Thyroid gland (tissue), 4 donors: ENCODE measurements around the gene ZNF227. TPM values are rescaled to one million over a fixed set of nuclear protein-coding genes. Genes with fewer than 3 reads are reported as not detected.
"Not testable (repeated sequence)": the region's sequence is repeated elsewhere in the genome, so short reads cannot be mapped to it uniquely, and the experiment has no call there.

Source experiments
- DNase-seq, 2 donors: peaks; one replicate each; pipeline ENCODE4 v3.0.0-alpha.2; 2019
- H3K27ac ChIP-seq, 3 donors: fragments of 200-600 bp; sonication (generic); 1 replicate in 2 of 3; 2 replicates in 1 of 3; pipeline ENCODE4 v1.5.1; 2016 to 2019; ENCODE audit warnings: mild to moderate bottlenecking in 1 of 3, moderate library complexity in 1 of 3
- H3K27me3 ChIP-seq: fragments of 200-600 bp; sonication (generic); one replicate; pipeline ENCODE4 v1.5.1; 2019
- H3K36me3 ChIP-seq, 2 donors: fragments of 200-600 bp; sonication (generic); one replicate each; pipeline ENCODE4 v1.5.1; 2016 to 2019
- H3K4me1 ChIP-seq, 2 donors: fragments of 200-600 bp; sonication (generic); one replicate each; pipeline ENCODE4 v1.5.1; 2017 to 2019
- H3K4me3 ChIP-seq, 3 donors: fragments of 200-600 bp; sonication (generic); replicated peaks in 1 of 3; 1 replicate in 2 of 3; 2 replicates in 1 of 3; pipeline ENCODE4 v1.5.1; 2016; ENCODE audit warnings: mild to moderate bottlenecking in 1 of 3
- H3K9me3 ChIP-seq: fragments of 200-600 bp; sonication (generic); one replicate; pipeline ENCODE4 v1.5.1; 2017
- CTCF ChIP-seq, 6 experiments: fragments of 200-600 bp in 3 of 6; fragments of 450-650 bp in 3 of 6; sonication (generic) in 3 of 6; IDR thresholded peaks; one replicate each; pipeline ENCODE4 v1.5.1; 2016 to 2019; ENCODE audit warnings: antibody characterized with exemption in 6 of 6, mild to moderate bottlenecking in 2 of 6, inconsistent platforms in 1 of 6, moderate library complexity in 1 of 6
- POLR2A ChIP-seq, 2 donors: fragments of 450-650 bp; IDR thresholded peaks; one replicate each; pipeline ENCODE4 v1.6.1; 2017; ENCODE audit warnings: antibody characterized with exemption in 2 of 2, mild to moderate bottlenecking in 2 of 2, moderate library complexity in 1 of 2
- WGBS, 2 donors: methylation state at CpG; one replicate each; pipeline ENCODE4 v1.1.5; 2017; 5-methylcytosine and 5-hydroxymethylcytosine counted together
- intact Hi-C: fragments of 100-400 bp; cut with DNase I; formaldehyde crosslinking; loops from one replicate; pipeline ENCODE4 v1.15.1; 2023
- total RNA-seq, 4 donors: library from RNA; depleted of rRNA; stranded (reverse); fragments of >200 nt; gene quantifications; one replicate each; pipeline ENCODE4 v1.2.3, GENCODE V29; 2016

Gene ZNF227
- total RNA-seq, 4 donors from 2014 or later = 12.4 to 44.7 (median 18.4) TPM

DNA sequence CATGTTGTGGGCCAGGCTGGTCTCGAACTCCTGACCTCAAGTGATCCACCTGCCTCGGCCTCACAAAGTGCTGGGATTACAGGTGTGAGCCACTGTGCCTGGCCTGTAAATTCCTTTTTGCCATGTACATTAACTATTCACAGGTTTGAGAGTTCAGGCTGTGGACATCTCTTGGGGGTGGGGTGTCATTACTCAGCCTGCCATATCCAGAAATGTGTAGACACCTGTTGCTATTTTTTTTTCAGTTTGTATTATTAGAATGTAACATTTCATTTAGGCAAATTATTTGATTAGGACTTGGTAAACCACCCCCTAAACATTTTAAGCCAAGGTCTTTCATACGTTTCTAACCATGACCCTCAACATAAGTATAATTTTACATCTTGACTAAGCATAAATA lies 20.5 kb downstream of the ZNF227 start:
- WGBS, 2 donors = 96 to 98% methylated on average over 3 of the region's 3 CpGs
- no peaks in the 10 kb centered on the region for H3K27me3 ChIP-seq
- H3K9me3 ChIP-seq = no peaks in the 10 kb centered on the region
- TF ChIP-seq CTCF (IDR thresholded peaks at IDR 0.05) (no peak), POLR2A (IDR thresholded peaks at IDR 0.05) (no peak)
- intact Hi-C loops = no loop called here
- no peak overlapping the region for H3K27ac ChIP-seq
- no peaks in the 10 kb centered on the region for H3K4me1 ChIP-seq
- H3K36me3 ChIP-seq = peaks cover 82 to 92% of the 10 kb centered on the region in 2 donors
- DNase-seq = no peak
- H3K4me3 ChIP-seq = no peak overlapping the region

DNA sequence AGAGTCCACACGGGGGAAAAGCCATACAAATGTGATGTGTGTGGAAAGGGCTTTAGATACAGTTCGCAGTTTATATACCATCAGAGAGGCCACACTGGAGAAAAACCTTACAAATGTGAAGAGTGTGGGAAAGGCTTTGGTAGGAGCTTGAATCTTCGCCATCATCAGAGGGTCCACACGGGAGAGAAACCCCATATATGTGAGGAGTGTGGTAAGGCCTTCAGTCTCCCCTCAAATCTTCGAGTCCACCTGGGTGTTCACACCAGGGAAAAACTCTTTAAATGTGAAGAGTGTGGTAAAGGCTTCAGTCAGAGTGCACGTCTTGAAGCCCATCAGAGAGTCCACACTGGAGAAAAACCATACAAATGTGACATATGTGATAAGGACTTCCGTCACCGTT lies 24.1 kb downstream of the ZNF227 start:
- Histone ChIP-seq H3K27ac (no peak overlapping the region), H3K36me3 (peaks cover 52 to 57% of the 10 kb centered on the region in 2 donors), H3K27me3 (no peaks in the 10 kb centered on the region), H3K9me3 (no peaks in the 10 kb centered on the region), H3K4me3 (no peak overlapping the region), H3K4me1 (no peaks in the 10 kb centered on the region)
- intact Hi-C loops = no loop called here
- WGBS, 2 donors = 99% methylated on average over 8 of the region's 8 CpGs
- TF ChIP-seq POLR2A (IDR thresholded peaks at IDR 0.05) (no peak), CTCF (IDR thresholded peaks at IDR 0.05) (no peak)
- no peak for DNase-seq

GRCh38 chr19:44252332-44252731 lies 40.0 kb downstream of the ZNF227 start:
- H3K36me3 ChIP-seq, DNase-seq, H3K27me3 ChIP-seq, H3K4me3 ChIP-seq, H3K27ac ChIP-seq, H3K9me3 ChIP-seq, H3K4me1 ChIP-seq: not testable (repeated sequence)
- WGBS, 2 donors = 96 to 98% methylated on average over 2 of the region's 2 CpGs
- intact Hi-C loops = loop anchor here (10.0 kb wide), 1 partner anchor 288 kb away; no protein-coding TSS in a partner anchor

DNA sequence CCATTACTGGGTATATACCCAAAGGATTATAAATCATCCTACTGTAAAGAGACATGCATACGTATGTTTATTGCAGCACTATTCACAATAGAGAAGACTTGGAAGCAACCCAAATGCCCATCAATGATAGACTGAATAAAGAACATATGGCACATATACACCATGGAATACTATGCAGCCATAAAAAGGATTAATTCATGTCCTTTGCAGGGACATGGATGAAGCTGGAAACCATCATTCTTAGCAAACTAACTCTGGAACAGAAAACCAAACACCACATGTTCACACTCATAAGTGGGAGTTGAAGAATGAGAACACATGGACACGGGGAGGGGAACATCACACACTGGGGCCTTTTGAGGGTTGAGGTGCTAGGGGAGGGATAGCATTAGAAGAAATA lies 41.1 kb downstream of the ZNF227 start:
- 98% methylated on average over 2 of the region's 2 CpGs for WGBS, 2 donors

GRCh38 chr19:44254496-44254895 lies 42.2 kb downstream of the ZNF227 start:
- H3K9me3 ChIP-seq = no peaks in the 10 kb centered on the region
- WGBS, 2 donors = 97% methylated on average over 2 of the region's 2 CpGs

More for the DNA sequence above, 41.1 kb downstream of the ZNF227 start:
- H3K4me1 ChIP-seq, H3K27ac ChIP-seq, DNase-seq, H3K4me3 ChIP-seq, H3K9me3 ChIP-seq, H3K27me3 ChIP-seq, H3K36me3 ChIP-seq: not testable (repeated sequence)
- intact Hi-C loops = loop anchor here (10.0 kb wide), 1 partner anchor 289 kb away; no protein-coding TSS in a partner anchor

More at GRCh38 chr19:44254496-44254895, 42.2 kb downstream of the ZNF227 start:
- no peak for TF ChIP-seq CTCF (IDR thresholded peaks at IDR 0.05)
- Histone ChIP-seq H3K27me3 (no peaks in the 10 kb centered on the region), H3K4me3 (no peak overlapping the region), H3K4me1 (no peaks in the 10 kb centered on the region), H3K36me3 (no peaks in the 10 kb centered on the region), H3K27ac (no peak overlapping the region)
- intact Hi-C loops = loop anchor here (10.0 kb wide), 1 partner anchor 290 kb away; no protein-coding TSS in a partner anchor
- no peak for DNase-seq
